Endodermal cell (in vitro differentiated cells): Measurements from ENCODE around the gene PHC2. TPM values are rescaled to one million over a fixed set of nuclear protein-coding genes. Genes with fewer than 3 reads are reported as not detected.
A peak's percentile ranks its signal among the peaks of the same experiment; 100 is the strongest.

Experiments
- DNase-seq: peaks from one replicate; pipeline ENCODE4 v3.0.0-alpha.2; 2017
- H3K27ac ChIP-seq: 2 replicates; pipeline ENCODE4 v1.5.1; 2013; ENCODE audit warnings: mild to moderate bottlenecking, low read depth, low read length, moderate library complexity
- H3K27me3 ChIP-seq: 2 replicates; pipeline ENCODE4 v1.6.1; 2013; ENCODE audit warnings: mild to moderate bottlenecking, low read length, moderate library complexity; ENCODE audit not compliant: insufficient read depth, control insufficient read depth, poor library complexity, severe bottlenecking
- H3K36me3 ChIP-seq: 2 replicates; pipeline ENCODE4 v1.7.0; 2013; ENCODE audit warnings: mild to moderate bottlenecking, low read length, moderate library complexity; ENCODE audit not compliant: control insufficient read depth, insufficient read depth
- H3K4me1 ChIP-seq: one replicate; pipeline ENCODE4 v1.7.0; 2013; ENCODE audit warnings: low read length; ENCODE audit not compliant: control insufficient read depth, insufficient read depth
- H3K4me3 ChIP-seq: 2 replicates; pipeline ENCODE4 v1.5.1; 2013; ENCODE audit warnings: mild to moderate bottlenecking, low read length, moderate library complexity
- H3K9ac ChIP-seq: 2 replicates; pipeline ENCODE4 v1.6.1; 2013; ENCODE audit warnings: mild to moderate bottlenecking, low read length, moderate library complexity; ENCODE audit not compliant: poor library complexity, severe bottlenecking; ENCODE audit errors: extremely low read depth
- H3K9me3 ChIP-seq: 2 replicates; pipeline ENCODE4 v1.6.1; 2013; ENCODE audit warnings: mild to moderate bottlenecking, low read length, moderate library complexity; ENCODE audit not compliant: control insufficient read depth
- H3K27ac Mint-ChIP-seq: 2 replicates; pipeline ENCODE4 v1.8.0; 2020; ENCODE audit warnings: mixed read lengths
- H3K27me3 Mint-ChIP-seq: 2 replicates; pipeline ENCODE4 v1.8.0; 2021; ENCODE audit warnings: mild to moderate bottlenecking, mixed read lengths; ENCODE audit not compliant: insufficient read depth
- H3K36me3 Mint-ChIP-seq: 2 replicates; pipeline ENCODE4 v1.8.0; 2020; ENCODE audit warnings: low read depth, mixed read lengths
- H3K4me1 Mint-ChIP-seq: 2 replicates; pipeline ENCODE4 v1.8.0; 2020; ENCODE audit warnings: mixed read lengths
- H3K4me3 Mint-ChIP-seq: 2 replicates; pipeline ENCODE4 v1.8.0; 2020; ENCODE audit warnings: mild to moderate bottlenecking, moderate library complexity, mixed read lengths
- H3K9me3 Mint-ChIP-seq: 2 replicates; pipeline ENCODE4 v1.8.0; 2020; ENCODE audit warnings: mild to moderate bottlenecking, mixed read lengths
- WGBS, 2 experiments: methylation state at CpG; one replicate each; pipeline versions ENCODE4 v1.1.5 to v1.1.7; 2013; ENCODE audit warnings: missing lambda C conversion rate in 2 of 2, mixed read lengths in 1 of 2; ENCODE audit not compliant: insufficient coverage in 1 of 2, insufficient read length in 1 of 2; 5-methylcytosine and 5-hydroxymethylcytosine counted together
- total RNA-seq, 2 donors: library from RNA; stranded (reverse); fragmentation: NEBNext Ultra II Directional in 1 of 2; extraction: Animal tissue kit (Norgen Biotek cat#: 25700) in 1 of 2; gene quantifications; 2 replicates in 1 of 2; 3 replicates in 1 of 2; pipeline ENCODE4 v1.2.1, GENCODE V29; 2021
- TF ChIP-seq, protein P1 (sequence below): fragments of 200-600 bp; sonication (generic); conservative IDR thresholded peaks from 2 replicates; pipeline ENCODE4 v1.5.0; 2021; ENCODE audit warnings: antibody characterized with exemption, mild to moderate bottlenecking

The PHC2 gene
- total RNA-seq, 2 donors from 2014 or later, result 32.1 to 43.9 TPM

DNA sequence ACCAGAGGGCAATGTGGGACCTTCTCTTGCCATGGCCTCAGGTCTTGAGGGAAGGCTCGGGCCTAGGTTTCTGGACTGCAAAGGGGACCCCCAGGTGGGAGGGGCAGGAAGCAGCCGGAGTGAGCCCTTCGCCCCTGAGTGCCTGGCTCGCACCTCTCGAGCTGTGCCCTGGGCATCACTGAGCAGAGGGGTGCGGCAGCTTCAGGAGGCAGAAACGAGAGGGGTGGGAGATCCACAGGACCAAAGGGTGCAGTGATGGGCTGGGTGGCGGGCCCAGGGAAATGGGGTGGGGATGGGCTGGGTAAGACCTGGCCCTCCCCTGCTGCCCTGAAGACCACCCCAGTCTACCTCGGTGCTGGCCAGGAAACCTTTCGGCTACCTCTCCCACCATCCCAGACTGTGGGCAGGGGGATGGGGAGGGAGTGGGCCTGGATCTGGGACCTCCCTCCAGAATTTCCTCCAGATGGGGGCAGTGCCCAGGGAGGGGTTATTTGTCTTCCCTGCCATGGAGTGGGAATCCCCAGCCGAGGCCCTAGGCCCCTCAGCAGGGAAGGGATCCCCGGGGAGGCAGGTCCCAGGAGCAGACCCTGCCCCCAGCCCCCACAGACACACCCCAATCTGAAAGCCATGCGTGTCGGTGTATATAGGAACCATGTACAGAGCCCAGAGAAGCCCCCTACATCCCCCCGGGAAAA is 131.3 kb downstream of the PHC2 start:
- Histone ChIP-seq H3K27me3 (no peaks in the 10 kb centered on the region), H3K4me1 (no peaks in the 10 kb centered on the region), H3K27ac (no peak overlapping the region), H3K9me3 (peaks cover 14% of the 10 kb centered on the region), H3K36me3 (peaks cover 46% of the 10 kb centered on the region), H3K4me3 (no peak overlapping the region), H3K9ac (no peak overlapping the region)
- no peak for DNase-seq
- Mint-ChIP-seq H3K27ac (no peak overlapping the region), H3K9me3 (peaks cover 4% of the 10 kb centered on the region), H3K36me3 (peaks cover 63% of the 10 kb centered on the region), H3K27me3 (peaks cover 16% of the 10 kb centered on the region), H3K4me1 (no peaks in the 10 kb centered on the region), H3K4me3 (no peak overlapping the region)
- TF ChIP-seq, protein P1, sequence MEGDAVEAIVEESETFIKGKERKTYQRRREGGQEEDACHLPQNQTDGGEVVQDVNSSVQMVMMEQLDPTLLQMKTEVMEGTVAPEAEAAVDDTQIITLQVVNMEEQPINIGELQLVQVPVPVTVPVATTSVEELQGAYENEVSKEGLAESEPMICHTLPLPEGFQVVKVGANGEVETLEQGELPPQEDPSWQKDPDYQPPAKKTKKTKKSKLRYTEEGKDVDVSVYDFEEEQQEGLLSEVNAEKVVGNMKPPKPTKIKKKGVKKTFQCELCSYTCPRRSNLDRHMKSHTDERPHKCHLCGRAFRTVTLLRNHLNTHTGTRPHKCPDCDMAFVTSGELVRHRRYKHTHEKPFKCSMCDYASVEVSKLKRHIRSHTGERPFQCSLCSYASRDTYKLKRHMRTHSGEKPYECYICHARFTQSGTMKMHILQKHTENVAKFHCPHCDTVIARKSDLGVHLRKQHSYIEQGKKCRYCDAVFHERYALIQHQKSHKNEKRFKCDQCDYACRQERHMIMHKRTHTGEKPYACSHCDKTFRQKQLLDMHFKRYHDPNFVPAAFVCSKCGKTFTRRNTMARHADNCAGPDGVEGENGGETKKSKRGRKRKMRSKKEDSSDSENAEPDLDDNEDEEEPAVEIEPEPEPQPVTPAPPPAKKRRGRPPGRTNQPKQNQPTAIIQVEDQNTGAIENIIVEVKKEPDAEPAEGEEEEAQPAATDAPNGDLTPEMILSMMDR, result no peak
- WGBS, 2 experiments, result 93 to 100% methylated on average over 5 to 13 of the region's 15 CpGs

DNA sequence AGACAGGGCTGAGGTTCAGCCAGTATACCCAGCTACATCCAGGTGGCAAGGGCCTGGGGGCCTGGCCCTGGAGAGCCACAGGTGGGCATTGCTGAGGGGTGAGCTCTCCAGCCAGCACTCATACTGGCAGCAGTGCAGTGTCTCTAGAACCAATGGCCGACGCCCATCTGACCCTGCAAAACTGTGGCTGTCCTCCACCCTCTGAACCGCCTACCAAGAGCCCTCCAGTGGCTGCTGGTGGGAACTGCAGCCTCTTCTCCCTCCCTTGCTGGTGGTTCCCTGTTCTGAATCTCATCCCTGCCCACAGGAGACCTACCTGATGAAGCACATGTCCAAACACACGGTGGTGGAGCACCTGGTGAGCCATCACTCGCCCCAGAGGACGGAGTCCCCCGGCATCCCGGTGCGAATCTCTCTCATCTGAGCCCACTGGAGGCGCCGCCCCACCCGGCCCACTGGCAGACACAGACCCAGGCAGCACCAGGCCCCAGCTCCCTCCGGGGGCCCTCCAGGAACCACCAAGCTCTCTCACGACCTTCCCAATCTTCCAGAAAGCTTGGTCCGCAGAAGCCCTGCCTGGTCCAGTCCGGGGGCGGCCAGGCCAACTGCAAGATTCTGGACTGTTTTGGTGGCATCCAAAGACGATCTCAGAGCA is 132.1 kb downstream of the PHC2 start:
- H3K9me3 ChIP-seq, result peaks cover 14% of the 10 kb centered on the region
- Mint-ChIP-seq H3K4me1 (no peaks in the 10 kb centered on the region), H3K9me3 (peaks cover 4% of the 10 kb centered on the region), H3K27me3 (peaks cover 9% of the 10 kb centered on the region), H3K27ac (no peak overlapping the region), H3K4me3 (no peak overlapping the region), H3K36me3 (peaks cover 71% of the 10 kb centered on the region)
- no peak overlapping the region for H3K4me3 ChIP-seq
- H3K4me1 ChIP-seq, result no peaks in the 10 kb centered on the region
- H3K27me3 ChIP-seq, result no peaks in the 10 kb centered on the region
- DNase-seq, result peak; percentile 93
- TF ChIP-seq, protein P1, result peak; percentile 88
- peaks cover 54% of the 10 kb centered on the region for H3K36me3 ChIP-seq
- H3K9ac ChIP-seq, result no peak overlapping the region
- WGBS, 2 experiments, result 82 to 85% methylated on average over 10 to 18 of the region's 18 CpGs
- no peak overlapping the region for H3K27ac ChIP-seq

DNA sequence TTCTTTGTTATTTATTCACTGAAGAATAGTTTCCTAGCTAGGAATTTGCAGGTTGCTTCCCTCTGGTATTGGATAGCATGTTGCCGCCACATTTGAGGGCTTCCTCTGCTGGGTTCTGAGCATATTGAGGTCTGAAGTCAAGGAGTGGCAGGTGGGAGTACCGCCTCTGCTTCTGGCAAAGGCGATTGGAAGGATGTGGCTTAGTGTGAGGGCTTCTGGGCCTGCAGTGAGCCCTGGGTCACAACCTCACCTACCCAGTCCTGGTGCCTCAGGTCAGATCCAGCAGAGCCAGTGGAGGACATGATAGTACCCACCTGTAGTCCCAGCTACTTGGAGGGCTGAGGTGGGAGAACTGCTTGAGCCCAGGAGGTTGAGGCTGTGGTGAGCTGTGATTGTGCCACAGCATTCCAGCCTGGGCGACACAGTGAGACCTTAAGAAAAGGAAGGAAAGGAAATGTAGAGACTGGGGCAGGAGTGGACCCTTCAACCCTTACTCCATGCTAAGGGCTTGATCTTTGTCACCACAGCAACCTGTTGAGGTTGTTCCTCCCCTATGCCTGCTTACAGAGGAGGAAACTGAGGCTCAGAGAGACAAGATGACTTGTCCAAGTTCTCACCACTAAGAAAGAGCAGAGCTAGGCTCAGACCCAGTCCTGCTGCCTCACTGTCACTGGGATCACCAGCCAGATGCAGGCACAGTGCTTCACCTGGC is 132.8 kb downstream of the PHC2 start:
- no peaks in the 10 kb centered on the region for H3K4me1 ChIP-seq
- no peak for DNase-seq
- H3K9ac ChIP-seq, result no peak overlapping the region
- H3K27ac ChIP-seq, result no peak overlapping the region
- TF ChIP-seq, protein P1, result no peak
- no peak overlapping the region for H3K4me3 ChIP-seq
- no peak overlapping the region for H3K4me3 Mint-ChIP-seq
- H3K27me3 ChIP-seq, result no peaks in the 10 kb centered on the region
- H3K4me1 Mint-ChIP-seq, result no peaks in the 10 kb centered on the region
- H3K9me3 Mint-ChIP-seq, result peaks cover 4% of the 10 kb centered on the region
- WGBS, 2 experiments, result 94% methylated on average over 4 of the region's 4 CpGs; no CpG with 5 or more reads in 1 of the 2 experiments
- peaks cover 61% of the 10 kb centered on the region for H3K36me3 ChIP-seq
- H3K9me3 ChIP-seq, result peaks cover 14% of the 10 kb centered on the region
- peaks cover 74% of the 10 kb centered on the region for H3K36me3 Mint-ChIP-seq
- peaks cover 3% of the 10 kb centered on the region for H3K27me3 Mint-ChIP-seq
- H3K27ac Mint-ChIP-seq, result no peak overlapping the region
